BE2C (cell line): ENCODE measurements around the gene SLC39A1.
A peak's percentile ranks its signal among the peaks of the same experiment; 100 is the strongest.

Experiments used
- DNase-seq: peaks from one replicate; pipeline ENCODE4 v3.0.0-alpha.2; 2020
- H3K27me3 ChIP-seq: fragments of 250-450 bp; sonication (Bioruptor Pico); 2 replicates; pipeline ENCODE4 v1.5.1; 2020; ENCODE audit warnings: mild to moderate bottlenecking
- H3K36me3 ChIP-seq: fragments of 250-450 bp; sonication (Bioruptor Pico); 2 replicates; pipeline ENCODE4 v1.5.1; 2020; ENCODE audit warnings: mild to moderate bottlenecking
- H3K4me1 ChIP-seq: fragments of 250-450 bp; sonication (Bioruptor Pico); 2 replicates; pipeline ENCODE4 v1.5.1; 2020
- H3K4me3 ChIP-seq: 2 replicates; pipeline ENCODE4 v1.5.1; 2011; ENCODE audit warnings: low read depth, low read length
- H3K9me3 ChIP-seq: fragments of 250-450 bp; sonication (Bioruptor Pico); 2 replicates; pipeline ENCODE4 v1.5.1; 2020
- TF ChIP-seq, protein P1 (sequence below): IDR thresholded peaks from 2 replicates; pipeline ENCODE4 v1.5.1; 2012; ENCODE audit warnings: mild to moderate bottlenecking, low read depth, low read length

The SLC39A1 gene

DNA sequence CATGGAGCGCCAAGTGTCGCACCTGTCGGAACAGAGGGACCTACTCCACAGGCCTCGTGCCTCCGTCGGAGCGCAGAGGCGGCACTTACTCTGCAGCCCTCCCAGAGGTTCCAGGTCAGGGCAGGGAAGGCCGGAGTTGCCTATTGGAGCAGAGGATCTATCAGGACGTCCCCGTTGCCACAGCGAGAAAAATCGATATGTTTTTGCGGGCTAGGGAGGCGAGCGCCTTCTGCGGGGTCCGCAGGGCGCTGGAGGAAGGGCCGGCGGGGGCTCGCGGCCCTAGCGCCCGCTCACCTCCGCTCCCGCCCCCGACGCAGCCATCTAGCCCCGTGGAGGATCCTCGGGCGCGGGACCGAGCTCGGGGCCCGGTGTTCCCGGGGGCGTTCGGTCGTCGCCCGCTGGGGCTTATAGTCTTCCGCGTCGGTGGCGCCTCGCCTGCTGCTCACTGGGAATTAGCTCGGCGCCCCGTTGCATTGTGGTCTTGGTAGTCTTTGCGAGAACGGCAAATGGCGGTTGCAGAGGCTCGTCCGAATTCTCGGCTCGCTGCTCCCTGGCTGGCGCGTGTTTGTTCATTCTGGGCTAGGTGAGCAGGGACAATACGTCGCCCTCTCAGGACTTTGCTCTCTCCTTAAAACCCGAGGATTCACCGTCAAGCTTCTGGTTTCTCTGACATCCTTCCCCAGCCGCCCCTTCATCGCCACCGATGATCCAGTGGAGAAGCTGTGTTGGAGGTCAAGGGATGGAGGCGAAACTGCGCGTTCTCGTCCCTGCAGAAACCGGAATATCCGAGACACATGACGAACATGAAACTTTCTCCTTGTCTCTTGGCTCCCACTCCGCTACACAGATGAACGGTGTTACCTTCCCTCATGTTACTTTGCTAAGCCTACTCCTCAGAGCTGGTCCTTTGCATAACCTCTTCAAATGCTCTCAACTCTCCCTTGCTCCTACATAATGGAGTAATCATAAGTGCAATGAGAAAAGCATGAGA lies 14.2 kb upstream of the SLC39A1 start, which contains the start of gene JTB:
Gene JTB, minus strand, starts transcription at position 425 of the 991 bp plus-strand sequence. Its CDS starts 422 bp downstream, at position 3.
- H3K27me3 ChIP-seq, result no peaks in the 10 kb centered on the region
- TF ChIP-seq, protein P1, sequence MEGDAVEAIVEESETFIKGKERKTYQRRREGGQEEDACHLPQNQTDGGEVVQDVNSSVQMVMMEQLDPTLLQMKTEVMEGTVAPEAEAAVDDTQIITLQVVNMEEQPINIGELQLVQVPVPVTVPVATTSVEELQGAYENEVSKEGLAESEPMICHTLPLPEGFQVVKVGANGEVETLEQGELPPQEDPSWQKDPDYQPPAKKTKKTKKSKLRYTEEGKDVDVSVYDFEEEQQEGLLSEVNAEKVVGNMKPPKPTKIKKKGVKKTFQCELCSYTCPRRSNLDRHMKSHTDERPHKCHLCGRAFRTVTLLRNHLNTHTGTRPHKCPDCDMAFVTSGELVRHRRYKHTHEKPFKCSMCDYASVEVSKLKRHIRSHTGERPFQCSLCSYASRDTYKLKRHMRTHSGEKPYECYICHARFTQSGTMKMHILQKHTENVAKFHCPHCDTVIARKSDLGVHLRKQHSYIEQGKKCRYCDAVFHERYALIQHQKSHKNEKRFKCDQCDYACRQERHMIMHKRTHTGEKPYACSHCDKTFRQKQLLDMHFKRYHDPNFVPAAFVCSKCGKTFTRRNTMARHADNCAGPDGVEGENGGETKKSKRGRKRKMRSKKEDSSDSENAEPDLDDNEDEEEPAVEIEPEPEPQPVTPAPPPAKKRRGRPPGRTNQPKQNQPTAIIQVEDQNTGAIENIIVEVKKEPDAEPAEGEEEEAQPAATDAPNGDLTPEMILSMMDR, result no peak
- peak; percentile 89 for DNase-seq
- H3K9me3 ChIP-seq, result no peaks in the 10 kb centered on the region
- H3K4me3 ChIP-seq, result peak within 1 kb of the TSS; percentile 94
- peaks cover 25% of the 10 kb centered on the region for H3K36me3 ChIP-seq
- no peaks in the 10 kb centered on the region for H3K4me1 ChIP-seq

DNA sequence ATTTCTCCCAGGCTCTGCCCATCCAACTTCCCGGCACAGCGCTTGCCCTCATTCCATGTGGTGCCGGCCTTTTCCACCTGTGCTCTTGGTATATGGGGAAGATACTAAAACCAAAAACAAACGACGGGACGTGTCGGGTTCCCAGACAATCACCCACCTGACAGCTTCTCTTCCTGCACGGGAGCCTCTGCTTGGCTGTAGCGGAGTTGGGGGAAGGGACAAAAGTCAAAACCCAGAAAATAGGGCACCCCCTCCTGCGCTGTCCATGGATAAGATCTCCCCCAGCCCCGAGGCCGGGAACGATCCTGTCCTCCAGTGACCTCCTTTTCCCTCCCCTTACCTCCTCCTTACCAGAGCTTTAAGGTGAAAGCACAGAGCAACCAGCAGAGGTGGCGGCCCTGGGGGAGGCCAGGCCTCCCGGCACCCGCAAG lies 13.5 kb upstream of the SLC39A1 start:
- peak overlapping the region; percentile 94 for H3K4me3 ChIP-seq
- no peaks in the 10 kb centered on the region for H3K9me3 ChIP-seq
- TF ChIP-seq, protein P1, result no peak
- H3K36me3 ChIP-seq, result peaks cover 25% of the 10 kb centered on the region
- no peak for DNase-seq
- H3K4me1 ChIP-seq, result no peaks in the 10 kb centered on the region
- H3K27me3 ChIP-seq, result no peaks in the 10 kb centered on the region

DNA sequence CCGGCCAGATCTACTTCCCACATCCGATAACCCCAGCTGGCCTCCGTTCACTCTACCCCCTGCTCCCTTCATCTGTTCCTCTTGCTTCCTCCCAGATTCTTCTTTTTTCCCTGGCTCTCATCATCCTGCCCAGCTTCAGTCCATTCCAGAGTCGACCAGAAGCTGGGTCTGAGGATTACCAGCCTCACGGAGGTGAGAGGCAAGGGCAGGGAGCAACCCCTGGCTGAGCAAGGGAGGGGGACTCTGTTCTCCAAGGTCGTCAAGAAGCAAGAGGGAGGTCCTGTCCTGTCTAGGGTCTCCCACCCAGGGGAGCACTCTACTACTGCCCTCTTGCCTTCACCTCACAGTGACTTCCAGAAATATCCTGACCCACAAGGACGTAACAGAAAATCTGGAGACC lies 10.2 kb upstream of the SLC39A1 start:
- peaks cover 25% of the 10 kb centered on the region for H3K36me3 ChIP-seq
- no peaks in the 10 kb centered on the region for H3K4me1 ChIP-seq
- TF ChIP-seq, protein P1, result no peak
- no peak for DNase-seq
- H3K9me3 ChIP-seq, result no peaks in the 10 kb centered on the region
- H3K4me3 ChIP-seq, result no peak overlapping the region
- H3K27me3 ChIP-seq, result no peaks in the 10 kb centered on the region

DNA sequence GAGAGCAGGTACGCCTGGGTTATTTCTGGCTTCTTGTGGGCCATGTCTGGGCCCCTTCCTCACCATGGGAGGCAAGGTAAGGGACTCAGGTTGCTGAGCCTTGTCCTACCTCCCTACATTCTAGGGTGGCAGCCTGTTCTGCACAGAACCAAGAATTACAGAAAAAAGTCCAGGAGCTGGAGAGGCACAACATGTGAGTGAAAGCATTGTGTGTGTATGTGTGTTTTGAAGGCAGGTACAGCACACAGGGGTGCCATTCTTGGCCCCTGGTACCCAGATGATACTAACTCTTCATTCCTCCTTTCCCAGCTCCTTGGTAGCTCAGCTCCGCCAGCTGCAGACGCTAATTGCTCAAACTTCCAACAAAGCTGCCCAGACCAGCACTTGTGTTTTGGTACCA lies 9.7 kb upstream of the SLC39A1 start:
- Histone ChIP-seq H3K36me3 (peaks cover 25% of the 10 kb centered on the region), H3K9me3 (no peaks in the 10 kb centered on the region), H3K27me3 (no peaks in the 10 kb centered on the region), H3K4me3 (no peak overlapping the region), H3K4me1 (no peaks in the 10 kb centered on the region)
- no peak for DNase-seq
- TF ChIP-seq, protein P1, result no peak

DNA sequence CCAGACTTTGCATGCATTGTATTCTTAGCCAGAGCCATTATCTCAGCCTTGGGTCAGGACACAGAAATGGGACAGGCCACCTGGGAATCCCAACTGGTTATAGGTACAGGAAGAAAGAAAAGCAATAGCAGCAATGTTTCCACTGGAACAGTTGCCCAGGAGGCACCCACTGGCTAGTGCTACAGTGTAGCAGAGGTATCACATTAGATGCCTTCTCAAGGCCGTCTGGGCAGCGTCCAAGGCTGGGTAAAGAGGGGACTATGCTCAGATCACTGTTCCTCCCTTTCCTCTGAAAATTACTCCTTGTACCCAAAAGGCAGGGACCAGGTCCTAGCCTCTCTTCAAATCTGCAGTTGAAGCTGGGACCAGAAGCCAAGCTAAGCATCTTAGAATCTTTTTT lies 7.0 kb upstream of the SLC39A1 start:
- TF ChIP-seq, protein P1, result no peak
- Histone ChIP-seq H3K27me3 (no peaks in the 10 kb centered on the region), H3K36me3 (peaks cover 17% of the 10 kb centered on the region), H3K4me1 (no peaks in the 10 kb centered on the region), H3K9me3 (no peaks in the 10 kb centered on the region), H3K4me3 (no peak overlapping the region)
- DNase-seq, result no peak

DNA sequence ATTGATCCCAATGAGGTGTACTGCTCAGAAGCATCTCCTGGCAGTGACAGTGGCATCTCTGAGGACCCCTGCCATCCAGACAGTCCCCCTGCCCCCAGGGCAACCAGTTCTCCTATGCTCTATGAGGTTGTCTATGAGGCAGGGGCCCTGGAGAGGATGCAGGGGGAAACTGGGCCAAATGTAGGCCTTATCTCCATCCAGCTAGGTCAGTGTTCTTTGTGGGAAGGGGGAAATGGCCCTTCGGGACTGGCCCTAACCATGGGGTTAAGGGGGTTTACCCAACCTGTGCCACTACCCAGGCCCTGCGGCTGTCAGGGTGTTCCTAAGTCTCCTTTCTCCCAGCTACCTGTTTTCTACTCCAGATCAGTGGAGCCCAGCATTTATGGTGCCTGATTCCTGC lies 5.6 kb upstream of the SLC39A1 start:
- H3K4me1 ChIP-seq, result no peaks in the 10 kb centered on the region
- TF ChIP-seq, protein P1, result no peak

More for the DNA sequence above, 5.6 kb upstream of the SLC39A1 start:
- Histone ChIP-seq H3K4me3 (peak overlapping the region; percentile 85), H3K9me3 (no peaks in the 10 kb centered on the region), H3K27me3 (no peaks in the 10 kb centered on the region), H3K36me3 (peaks cover 5% of the 10 kb centered on the region)
- no peak for DNase-seq
